IMR-90 (cell line): ENCODE measurements around the gene SLC45A2. TPM values are rescaled to one million over a fixed set of nuclear protein-coding genes. Genes with fewer than 3 reads are reported as not detected.

ENCODE experiments used
- ATAC-seq: fragments of 200-7000 bp; cut with Tn5 transposase; 2 replicates; pipeline ENCODE4 v1.9.1; 2020; ENCODE audit warnings: low read depth, mild to moderate bottlenecking, moderate library complexity
- BruUV-seq: library from RNA; stranded (reverse); fragments of 400-500 nt; replicated peaks from 2 replicates; lab custom pipeline; 2021; lab: Mats Ljungman, UMichigan
- CTCF ChIA-PET: fragments of 300-600 bp; formaldehyde crosslinking; extraction: SDS; loops from one replicate; lab custom pipeline; 2021; ENCODE audit warnings: antibody characterized with exemption; lab: Yijun Ruan, JAX
- POLR2A ChIA-PET: fragments of 300-600 bp; sonication (Branson Sonifier 250); formaldehyde crosslinking; loops from one replicate; lab custom pipeline; 2022; ENCODE audit warnings: antibody characterized with exemption; ENCODE audit not compliant: unreplicated experiment; lab: Charles Lee
- DNase-seq: peaks from one replicate; pipeline ENCODE4 v3.0.0; 2013
- H2AFZ ChIP-seq: replicated peaks from 2 replicates; pipeline ENCODE3; 2013; ENCODE audit warnings: low read length, mild to moderate bottlenecking; ENCODE audit not compliant: poor library complexity
- H2AK5ac ChIP-seq: 2 replicates; pipeline ENCODE4 v1.6.1; 2013; ENCODE audit warnings: low read depth, low read length, inconsistent platforms
- H2AK9ac ChIP-seq: replicated peaks from 2 replicates; pipeline ENCODE3; 2013; ENCODE audit warnings: mild to moderate bottlenecking, low read depth, low read length, moderate library complexity; ENCODE audit not compliant: poor library complexity
- H2BK120ac ChIP-seq: 2 replicates; pipeline ENCODE4 v1.6.1; 2013; ENCODE audit warnings: low read depth, low read length, inconsistent platforms
- H2BK15ac ChIP-seq: 3 replicates; pipeline ENCODE4 v1.6.1; 2013; ENCODE audit warnings: low read depth, low read length, inconsistent platforms
- H2BK20ac ChIP-seq: 2 replicates; pipeline ENCODE4 v1.6.1; 2013; ENCODE audit warnings: low read depth, mild to moderate bottlenecking, inconsistent platforms, low read length, moderate library complexity
- H2BK5ac ChIP-seq: 2 replicates; pipeline ENCODE4 v1.6.1; 2013; ENCODE audit warnings: mild to moderate bottlenecking, low read depth, low read length, inconsistent platforms; ENCODE audit not compliant: poor library complexity, severe bottlenecking
- H3K14ac ChIP-seq: replicated peaks from 2 replicates; pipeline ENCODE4 v1.6.1; 2013; ENCODE audit warnings: low read depth, low read length, inconsistent platforms
- H3K18ac ChIP-seq: 2 replicates; pipeline ENCODE4 v1.6.1; 2013; ENCODE audit warnings: low read depth, low read length, control low read depth
- H3K23ac ChIP-seq: 2 replicates; pipeline ENCODE4 v1.6.1; 2013; ENCODE audit warnings: low read depth, low read length, inconsistent platforms
- H3K27ac ChIP-seq: 2 replicates; pipeline ENCODE4 v1.5.1; 2013; ENCODE audit warnings: mild to moderate bottlenecking, control low read depth, low read length; ENCODE audit not compliant: insufficient read depth
- H3K27me3 ChIP-seq: 2 replicates; pipeline ENCODE4 v1.6.1; 2013; ENCODE audit warnings: low read length; ENCODE audit not compliant: control insufficient read depth, insufficient read depth
- H3K36me3 ChIP-seq: 2 replicates; pipeline ENCODE4 v1.6.1; 2013; ENCODE audit warnings: low read length, mixed read lengths; ENCODE audit not compliant: control insufficient read depth, insufficient read depth
- H3K4ac ChIP-seq: 2 replicates; pipeline ENCODE4 v1.6.1; 2013; ENCODE audit warnings: low read depth, low read length, inconsistent platforms
- H3K4me1 ChIP-seq: 2 replicates; pipeline ENCODE4 v1.6.1; 2013; ENCODE audit warnings: low read length, mixed read lengths; ENCODE audit not compliant: control insufficient read depth, insufficient read depth
- H3K4me2 ChIP-seq: 2 replicates; pipeline ENCODE4 v1.6.1; 2013; ENCODE audit warnings: low read depth, mild to moderate bottlenecking, control low read depth, low read length, moderate library complexity
- H3K4me3 ChIP-seq: 2 replicates; pipeline ENCODE4 v1.5.1; 2013; ENCODE audit warnings: low read depth, mild to moderate bottlenecking, control low read depth, low read length, moderate library complexity; ENCODE audit not compliant: insufficient read depth
- H3K56ac ChIP-seq: 2 replicates; pipeline ENCODE4 v1.6.1; 2013; ENCODE audit warnings: low read length, inconsistent platforms; ENCODE audit not compliant: insufficient read depth; ENCODE audit errors: extremely low read depth
- H3K79me1 ChIP-seq, 2 experiments: 2 replicates each; pipeline ENCODE4 v1.6.1; 2013; ENCODE audit warnings: low read length in 2 of 2, inconsistent platforms in 1 of 2, low read depth in 1 of 2
- H3K9ac ChIP-seq: 2 replicates; pipeline ENCODE4 v1.6.1; 2013; ENCODE audit warnings: low read depth, low read length, control low read depth
- H3K9me1 ChIP-seq: 2 replicates; pipeline ENCODE4 v1.6.1; 2013; ENCODE audit warnings: low read length, inconsistent platforms; ENCODE audit not compliant: insufficient read depth
- H3K9me3 ChIP-seq: 2 replicates; pipeline ENCODE4 v1.6.1; 2013; ENCODE audit warnings: low read length; ENCODE audit not compliant: control insufficient read depth, insufficient read depth
- H4K20me1 ChIP-seq: 2 replicates; pipeline ENCODE4 v1.6.1; 2013; ENCODE audit warnings: low read length, inconsistent platforms; ENCODE audit not compliant: insufficient read depth
- H4K5ac ChIP-seq: 2 replicates; pipeline ENCODE4 v1.6.1; 2013; ENCODE audit warnings: mild to moderate bottlenecking, low read depth, low read length, control low read depth
- H4K8ac ChIP-seq, 2 experiments: 2 replicates each; pipeline ENCODE4 v1.6.1; 2013; ENCODE audit warnings: low read depth in 2 of 2, low read length in 2 of 2, control low read depth in 1 of 2, inconsistent platforms in 1 of 2
- H4K91ac ChIP-seq: 2 replicates; pipeline ENCODE4 v1.6.1; 2013; ENCODE audit warnings: low read depth, low read length, inconsistent platforms; ENCODE audit not compliant: insufficient read depth
- CEBPB ChIP-seq: IDR thresholded peaks from 2 replicates; pipeline ENCODE4 v1.6.1; 2012; ENCODE audit warnings: low read depth, low read length, improper control_type of control experiment
- RAD21 ChIP-seq: IDR thresholded peaks from 2 replicates; pipeline ENCODE4 v1.6.1; 2012; ENCODE audit warnings: low read length, improper control_type of control experiment
- SMC3 ChIP-seq: fragments of 150-350 bp; IDR thresholded peaks from 2 replicates; pipeline ENCODE4 v1.6.1; 2016; ENCODE audit warnings: low read depth, mild to moderate bottlenecking, antibody characterized with exemption, low read length, moderate library complexity
- WGBS, 2 experiments: methylation state at CpG; one replicate each; pipeline versions ENCODE4 v1.1.5 to v1.1.7; 2013; ENCODE audit warnings: missing lambda C conversion rate in 2 of 2; ENCODE audit not compliant: insufficient read length in 1 of 2; ENCODE audit errors: extremely low coverage in 2 of 2; 5-methylcytosine and 5-hydroxymethylcytosine counted together
- dilution Hi-C: fragments of 300-500 bp; cut with HindIII; formaldehyde crosslinking; loops from one replicate; pipeline ENCODE4 v1.14.3; 2018; ENCODE audit warnings: low sequenced_read_pairs; ENCODE audit not compliant: unreplicated experiment
- in situ Hi-C: fragments of 300-500 bp; cut with MboI; formaldehyde crosslinking; loops from 3 replicates; pipeline ENCODE4 v1.14.3; 2019; ENCODE audit warnings: low sequenced_read_pairs, inconsistent platforms, mixed read lengths
- intact Hi-C: fragments of 100-400 bp; cut with micrococcal nuclease; formaldehyde crosslinking; loops from 2 replicates; pipeline ENCODE4 v1.10.0; 2022
- polyA plus RNA-seq, 3 experiments: library from polyadenylated mRNA; depleted of rRNA; stranded (reverse); fragments of >200 nt; gene quantifications; 2 replicates each; pipeline ENCODE4 v1.2.3, GENCODE V29; 2012; ENCODE audit warnings: low replicate concordance in 1 of 3
- total RNA-seq: library from RNA; depleted of rRNA; stranded (reverse); fragments of >200 nt; gene quantifications from 2 replicates; pipeline ENCODE4 v1.2.3, GENCODE V29; 2012
- TF ChIP-seq, protein P1 (sequence below): conservative IDR thresholded peaks from 2 replicates; pipeline ENCODE4 v1.5.1; 2012; ENCODE audit warnings: mild to moderate bottlenecking, low read depth, low read length, improper control_type of control experiment
- TF ChIP-seq, protein P2 (sequence below): fragments of 150-350 bp; IDR thresholded peaks from 2 replicates; pipeline ENCODE4 v1.6.1; 2017; ENCODE audit warnings: mild to moderate bottlenecking, antibody characterized with exemption, low read length, low read depth

SLC45A2 gene
- total and polyA plus RNA-seq, 2 of the 4 experiments (the other 2 are of a cell fraction), result 0.07 TPM; not detected in 1

- 20% methylated on average over 1 of the region's 6 CpGs; no CpG with 5 or more reads in 1 of the 2 experiments for WGBS, 2 experiments
- Histone ChIP-seq H4K91ac (no peak overlapping the region), H2BK20ac (no peak overlapping the region), H3K4me1 (peaks cover 8% of the 10 kb centered on the region; the same call in 1 of the 2 replicates), H2BK15ac (no peak overlapping the region), H3K18ac (no peak overlapping the region), H2BK120ac (no peak overlapping the region), H2AK5ac (no peak overlapping the region), H4K5ac (no peak overlapping the region), H3K79me1 (0 out of 4 replicates have a peak, but pooled peaks cover 0 to 5% of the 10 kb centered on the region in 2 experiments), H3K27me3 (no peaks in the 10 kb centered on the region), H2AK9ac (no peak overlapping the region), H3K27ac (no peak overlapping the region), H3K56ac (no peak overlapping the region), H4K20me1 (no peaks in the 10 kb centered on the region), H3K9me1 (peaks cover 3% of the 10 kb centered on the region; the same call in 1 of the 2 replicates), H4K8ac (no peak overlapping the region), H3K4me3 (no peak overlapping the region), H3K4ac (no peak overlapping the region), H3K4me2 (no peak overlapping the region), H3K9ac (no peak overlapping the region), H2AFZ (peak overlapping the region; percentile 78), H2BK5ac (no peak overlapping the region), H3K23ac (no peak overlapping the region), H3K14ac (no peak overlapping the region), H3K9me3 (no peaks in the 10 kb centered on the region), H3K36me3 (peaks cover 1% of the 10 kb centered on the region; the same call in 1 of the 2 replicates)
- ChIA-PET CTCF (interaction anchor here (0.7 to 2.7 kb wide), 4 partner anchors 8 to 463 kb away, joined by 3 to 7 read pairs (median 6); no protein-coding TSS in a partner anchor), POLR2A (no interaction called here)
- dilution Hi-C loops, result no loop called here
- DNase-seq (peak; percentile 88), ATAC-seq (peak; percentile 81)
- in situ Hi-C loops, result loop anchor here (5.0 to 25.0 kb wide), 2 partner anchors 465 to 890 kb away; no protein-coding TSS in a partner anchor
- BruUV-seq, result no TSS peak
- TF ChIP-seq RAD21 (peak; percentile 81), SMC3 (peak; percentile 85), CEBPB (peak; percentile 86)
- TF ChIP-seq, protein P1, sequence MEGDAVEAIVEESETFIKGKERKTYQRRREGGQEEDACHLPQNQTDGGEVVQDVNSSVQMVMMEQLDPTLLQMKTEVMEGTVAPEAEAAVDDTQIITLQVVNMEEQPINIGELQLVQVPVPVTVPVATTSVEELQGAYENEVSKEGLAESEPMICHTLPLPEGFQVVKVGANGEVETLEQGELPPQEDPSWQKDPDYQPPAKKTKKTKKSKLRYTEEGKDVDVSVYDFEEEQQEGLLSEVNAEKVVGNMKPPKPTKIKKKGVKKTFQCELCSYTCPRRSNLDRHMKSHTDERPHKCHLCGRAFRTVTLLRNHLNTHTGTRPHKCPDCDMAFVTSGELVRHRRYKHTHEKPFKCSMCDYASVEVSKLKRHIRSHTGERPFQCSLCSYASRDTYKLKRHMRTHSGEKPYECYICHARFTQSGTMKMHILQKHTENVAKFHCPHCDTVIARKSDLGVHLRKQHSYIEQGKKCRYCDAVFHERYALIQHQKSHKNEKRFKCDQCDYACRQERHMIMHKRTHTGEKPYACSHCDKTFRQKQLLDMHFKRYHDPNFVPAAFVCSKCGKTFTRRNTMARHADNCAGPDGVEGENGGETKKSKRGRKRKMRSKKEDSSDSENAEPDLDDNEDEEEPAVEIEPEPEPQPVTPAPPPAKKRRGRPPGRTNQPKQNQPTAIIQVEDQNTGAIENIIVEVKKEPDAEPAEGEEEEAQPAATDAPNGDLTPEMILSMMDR, result peak; percentile 76
- TF ChIP-seq, protein P2, sequence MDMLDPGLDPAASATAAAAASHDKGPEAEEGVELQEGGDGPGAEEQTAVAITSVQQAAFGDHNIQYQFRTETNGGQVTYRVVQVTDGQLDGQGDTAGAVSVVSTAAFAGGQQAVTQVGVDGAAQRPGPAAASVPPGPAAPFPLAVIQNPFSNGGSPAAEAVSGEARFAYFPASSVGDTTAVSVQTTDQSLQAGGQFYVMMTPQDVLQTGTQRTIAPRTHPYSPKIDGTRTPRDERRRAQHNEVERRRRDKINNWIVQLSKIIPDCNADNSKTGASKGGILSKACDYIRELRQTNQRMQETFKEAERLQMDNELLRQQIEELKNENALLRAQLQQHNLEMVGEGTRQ, result no peak
- intact Hi-C loops, result loop anchor here (1.0 kb wide), 3 partner anchors 455 to 561 kb away; no protein-coding TSS in a partner anchor
Observed at GRCh38 chr5:33997331-33997983, 13.0 kb upstream of the SLC45A2 start.
